Measurements from ENCODE around the gene LSM3.

Gene LSM3

DNA sequence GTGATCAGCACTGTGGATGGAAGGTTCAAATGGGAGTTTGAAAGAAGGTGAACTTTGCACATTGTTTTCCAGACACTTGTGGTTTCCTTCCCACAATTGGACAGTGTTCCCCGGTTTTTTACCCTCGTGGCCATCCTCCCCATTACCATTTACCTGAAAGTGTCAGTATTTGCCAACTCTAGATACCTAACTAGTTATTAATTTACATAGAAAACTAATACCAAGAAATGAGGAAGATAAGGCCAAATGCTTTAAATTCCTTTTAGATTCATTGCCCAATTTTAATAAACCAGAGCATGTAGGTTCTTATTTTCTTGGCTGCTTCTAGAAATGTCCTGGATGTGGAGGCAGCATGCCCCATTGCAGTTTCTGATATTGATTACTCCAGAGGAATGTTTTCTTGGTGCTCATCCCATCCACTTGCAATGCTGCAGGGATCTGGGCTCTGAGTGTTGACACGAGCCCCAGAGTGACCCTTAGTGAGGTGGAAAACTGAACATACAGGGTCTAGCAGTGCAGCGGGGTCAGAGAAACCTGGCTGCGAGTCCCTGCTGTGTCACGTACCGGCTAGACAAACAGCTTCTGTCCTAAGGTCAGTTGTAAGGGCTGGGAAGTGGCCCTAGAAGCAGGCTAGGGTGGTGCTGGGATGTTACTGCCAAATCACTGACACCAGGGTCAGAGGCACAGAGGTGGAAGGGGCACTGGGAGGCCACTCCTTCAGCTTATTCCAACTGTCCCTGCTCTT is 23.5 kb downstream of the LSM3 start:
- no peak for DNase-seq

DNA sequence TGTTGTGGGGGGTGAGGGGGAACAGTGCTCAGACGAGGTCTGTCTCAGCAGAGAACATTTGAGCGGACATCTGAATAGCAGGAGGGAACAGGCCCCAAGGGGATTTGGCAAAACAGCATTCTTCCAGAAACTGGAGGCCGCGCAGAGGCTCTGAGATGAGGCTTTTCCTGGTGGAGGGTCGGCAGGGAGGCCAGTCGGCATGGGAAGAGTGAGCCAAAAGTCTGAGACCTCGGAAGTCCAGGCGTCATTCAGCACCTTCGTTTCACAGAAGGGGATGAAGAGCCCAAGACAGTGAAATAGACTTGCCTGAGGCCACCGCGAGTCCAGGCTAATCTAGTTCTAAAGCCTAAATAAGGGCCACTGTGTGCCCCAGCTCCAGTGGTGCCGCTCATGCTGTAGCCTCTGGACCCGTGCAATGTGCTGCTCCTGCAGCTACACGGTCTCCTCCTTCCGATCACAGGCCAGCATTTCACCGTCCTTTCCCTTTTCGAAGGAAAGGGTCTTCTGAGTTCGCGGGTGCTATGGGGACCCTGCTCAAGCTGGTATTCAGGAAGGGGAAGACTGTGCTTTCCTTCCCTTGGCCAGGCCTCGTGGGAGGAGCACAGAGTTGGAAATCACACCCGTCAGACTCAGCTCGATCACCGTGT is 24.4 kb downstream of the LSM3 start:
- no peak for DNase-seq

DNA sequence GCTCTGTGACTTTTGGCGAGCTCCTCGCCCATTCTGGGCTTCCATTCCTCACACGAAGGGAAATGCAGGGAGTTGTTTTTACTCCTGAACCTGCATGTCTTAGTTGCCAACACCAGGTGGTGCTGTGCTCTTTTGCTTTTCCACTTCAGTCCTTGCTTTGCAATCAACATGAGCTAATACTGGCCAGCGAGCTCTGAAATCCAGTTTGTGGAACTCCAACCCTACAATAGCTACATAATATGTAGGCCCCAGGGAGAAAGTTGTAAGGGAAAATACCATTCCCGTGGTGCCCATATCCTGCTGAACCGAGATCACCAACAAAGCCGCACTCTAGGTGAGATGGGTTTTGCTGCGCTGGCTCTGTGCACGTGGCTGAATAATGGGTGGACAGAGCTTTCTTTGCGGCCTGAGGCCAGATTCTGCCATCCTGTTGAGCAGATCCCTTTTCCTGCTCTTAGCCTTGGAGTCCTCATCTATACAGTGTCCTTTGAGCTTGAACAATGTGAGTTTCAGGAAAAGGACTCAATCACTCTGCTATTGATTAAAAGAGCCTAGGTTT is 25.0 kb downstream of the LSM3 start:
- peak; percentile 14 for DNase-seq

- peak; percentile 84 for DNase-seq
These were observed 26.1 kb downstream of the LSM3 start for GRCh38 chr3:14204515-14205284.

DNA sequence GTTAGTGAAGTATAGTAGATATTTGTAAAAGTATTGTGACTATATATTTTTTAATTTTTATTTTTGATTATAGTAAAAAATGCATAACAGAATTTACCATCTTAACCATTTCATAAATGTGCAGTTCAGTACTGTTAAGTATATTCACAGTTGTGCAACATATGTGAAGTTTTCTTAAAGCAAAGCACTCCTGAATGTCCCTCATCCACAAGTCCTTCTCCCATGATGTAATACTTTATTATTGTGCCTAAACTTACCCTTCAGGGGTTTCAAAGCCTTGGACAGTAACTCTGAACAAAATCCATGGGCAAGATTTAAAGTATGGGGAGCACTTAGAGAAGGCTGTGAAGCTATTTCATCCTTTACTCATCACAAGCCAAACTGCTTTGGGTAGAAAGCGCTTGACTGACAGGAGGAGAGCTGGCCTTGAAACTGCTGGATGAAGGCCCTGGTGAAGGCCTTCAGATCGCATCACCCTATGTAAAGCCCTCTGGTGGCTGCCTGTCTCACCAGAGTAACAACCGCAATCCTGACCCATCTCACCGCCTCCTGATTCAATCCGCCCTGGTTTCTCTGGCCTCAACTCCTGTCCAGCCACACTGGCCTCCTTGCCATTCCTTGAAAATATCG is 28.0 kb downstream of the LSM3 start:
- DNase-seq: no peak

DNA sequence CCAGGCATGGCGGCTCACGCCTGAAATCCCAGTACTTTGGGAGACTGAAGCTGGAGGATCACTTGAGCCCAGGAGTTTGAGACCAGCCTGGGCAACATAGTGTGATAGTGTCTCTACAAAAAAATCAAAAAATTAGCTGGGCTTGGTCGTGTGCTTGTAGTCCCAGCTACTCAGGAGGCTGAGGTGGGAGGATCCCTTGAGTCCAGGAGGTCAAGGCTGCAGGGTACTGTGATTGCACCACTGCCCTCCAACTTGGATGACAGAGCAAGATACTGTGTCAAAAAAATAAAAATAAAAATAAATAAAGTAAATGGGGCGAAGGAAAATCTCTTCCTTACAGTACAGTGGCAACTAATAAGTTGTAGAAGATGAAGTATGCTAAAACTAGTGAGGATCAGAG is 29.6 kb downstream of the LSM3 start:
- no peak for DNase-seq

- no peak for DNase-seq
These were observed 30.4 kb downstream of the LSM3 start for GRCh38 chr3:14208977-14209394.

- DNase-seq: no peak
These were observed 31.1 kb downstream of the LSM3 start for GRCh38 chr3:14209581-14210289.

DNA sequence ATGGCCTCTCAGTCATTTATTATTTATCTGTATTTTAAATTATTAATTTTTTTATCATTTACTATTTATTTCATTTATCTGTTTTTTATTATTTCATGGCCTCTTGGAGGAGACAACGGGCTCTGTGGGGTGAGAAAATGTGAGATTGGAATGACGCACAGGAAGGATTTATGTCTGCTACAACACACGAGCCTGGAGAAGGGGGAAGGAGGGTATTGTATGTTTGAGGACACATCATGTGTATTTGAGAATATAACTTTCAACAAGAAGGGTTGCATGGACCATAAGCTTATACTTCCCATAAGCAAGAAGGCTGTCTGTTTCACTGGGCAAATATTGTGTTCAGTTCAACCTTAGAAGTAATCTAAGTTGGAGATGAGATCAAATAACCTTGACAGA is 31.7 kb downstream of the LSM3 start:
- DNase-seq: no peak

DNA sequence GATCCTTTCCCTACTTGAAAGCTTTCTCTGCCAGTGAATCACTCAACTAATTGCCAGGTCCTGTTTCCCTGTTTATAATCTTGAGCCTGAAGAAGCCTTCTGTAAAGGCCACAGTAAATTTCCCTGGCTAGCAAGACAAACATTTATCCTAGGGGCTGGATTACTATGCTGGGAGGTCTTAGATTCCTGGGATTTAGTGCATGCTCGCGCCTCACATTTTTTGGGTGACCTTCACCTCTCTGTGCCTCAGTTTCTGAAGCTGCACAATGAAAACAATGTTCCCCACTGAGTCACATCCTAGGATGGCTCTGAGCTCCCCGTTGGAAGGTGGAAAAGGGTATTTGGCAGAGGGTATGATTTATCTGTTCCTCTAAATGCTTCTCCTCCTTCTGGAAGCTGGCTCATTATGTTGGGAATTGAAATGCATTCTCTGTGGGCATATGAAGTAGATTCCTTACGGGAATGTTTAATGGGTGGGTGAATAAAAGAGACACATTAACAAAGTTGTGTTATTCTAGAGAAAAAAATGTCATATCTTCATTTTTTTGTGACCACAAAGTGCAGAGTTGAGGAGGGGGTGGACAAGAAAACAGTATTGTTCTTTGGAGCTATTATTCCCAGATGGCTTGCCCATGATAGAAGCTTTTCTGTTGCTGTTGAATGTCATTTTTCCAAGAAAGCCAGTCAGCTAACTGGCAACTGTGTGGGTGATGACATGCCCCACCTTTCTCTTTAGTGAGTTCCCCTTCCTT is 32.4 kb downstream of the LSM3 start:
- no peak for DNase-seq

GRCh38 chr3:14211621-14212020 is 33.0 kb downstream of the LSM3 start:
- no peak for DNase-seq

- no peak for DNase-seq
These were observed 33.4 kb downstream of the LSM3 start for GRCh38 chr3:14212032-14212431.

- no peak for DNase-seq
These were observed 34.6 kb downstream of the LSM3 start for GRCh38 chr3:14213066-14213774.

GRCh38 chr3:14214764-14215163 is 36.1 kb downstream of the LSM3 start:
- DNase-seq: no peak

- DNase-seq: no peak
These were observed 37.8 kb downstream of the LSM3 start for GRCh38 chr3:14216257-14217048.

DNA sequence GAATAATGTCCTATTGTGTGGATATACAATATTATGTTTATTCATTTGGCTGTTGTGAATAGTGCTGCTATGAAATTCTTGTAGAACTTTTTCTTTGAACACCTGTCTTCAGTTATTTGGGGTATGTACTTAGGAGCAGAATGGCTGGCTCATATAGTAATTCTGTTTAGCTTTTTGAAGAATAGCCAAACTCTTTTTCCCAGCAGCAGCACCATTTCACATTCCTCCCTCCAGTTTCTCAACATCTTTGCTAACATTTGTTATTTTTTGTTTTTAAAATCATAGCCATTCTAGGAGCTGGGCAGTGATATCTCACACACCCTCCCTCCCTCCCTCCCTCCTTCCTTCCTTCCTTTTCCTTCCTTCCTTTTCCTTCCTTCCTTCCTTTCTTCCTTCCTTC is 39.7 kb downstream of the LSM3 start:
- DNase-seq: no peak

DNA sequence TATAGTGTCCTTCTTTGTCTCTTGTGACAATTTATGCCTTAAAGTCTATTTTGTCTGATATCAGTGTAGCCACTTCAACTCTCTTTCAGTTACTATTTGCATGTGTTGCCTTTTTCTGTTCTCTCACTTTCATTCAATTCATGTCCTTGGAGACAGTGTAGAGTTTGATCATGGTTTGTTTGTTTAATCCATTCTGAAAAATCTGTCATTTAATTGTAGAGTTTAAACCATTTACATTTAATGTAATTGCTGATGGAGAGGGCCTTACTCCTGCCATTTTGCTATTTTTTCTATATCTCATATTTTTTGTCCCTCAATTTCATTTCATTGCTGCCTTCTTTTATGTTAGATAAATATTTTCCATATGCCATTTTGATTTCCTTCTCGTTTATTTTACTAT is 42.3 kb downstream of the LSM3 start:
- no peak for DNase-seq

- DNase-seq: no peak
These were observed 43.3 kb downstream of the LSM3 start for GRCh38 chr3:14221902-14222301.

GRCh38 chr3:14222457-14222856 is 43.8 kb downstream of the LSM3 start:
- DNase-seq: no peak

DNA sequence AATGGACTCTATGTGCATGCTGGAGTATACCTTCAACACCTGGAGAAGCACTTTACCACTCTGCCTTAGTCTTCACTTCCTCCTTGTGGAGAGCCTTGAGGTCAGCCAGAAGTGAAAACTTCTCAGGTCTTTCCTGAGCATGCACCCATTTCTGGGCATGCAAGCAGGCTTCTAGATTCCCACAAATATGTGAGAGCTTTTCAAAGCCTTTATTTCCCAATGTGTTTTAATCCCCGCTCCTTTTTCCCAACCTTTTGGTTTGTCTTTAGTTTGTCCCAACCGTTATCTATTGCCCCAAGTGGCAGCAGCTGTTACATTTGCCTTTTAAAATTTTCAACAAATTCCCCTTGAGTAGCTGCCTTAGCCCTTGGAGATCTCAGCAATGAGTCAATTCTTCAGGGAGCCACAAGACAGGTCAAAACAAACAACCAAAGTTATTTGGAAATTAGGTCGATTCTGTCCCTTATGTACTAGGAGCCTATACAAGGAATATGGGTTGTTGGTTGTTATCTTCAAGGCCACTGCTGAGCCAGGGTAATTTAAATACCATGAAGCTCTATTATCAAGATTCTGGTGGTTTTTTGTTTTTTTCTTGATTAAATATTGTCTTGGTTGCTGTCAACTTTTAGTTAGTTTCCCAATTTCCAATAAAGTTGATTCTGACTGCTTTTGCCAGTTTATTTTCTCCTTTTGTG is 44.4 kb downstream of the LSM3 start:
- no peak for DNase-seq
